SH-SY5Y (cell line): Measurements from ENCODE around the gene AMER2.

Experiments used
- GATA2 ChIP-seq: IDR thresholded peaks from 2 replicates; pipeline ENCODE4 v1.6.1; 2011; ENCODE audit warnings: mild to moderate bottlenecking, low read depth, low read length
- GATA3 ChIP-seq: IDR thresholded peaks from 2 replicates; pipeline ENCODE4 v1.6.1; 2011; ENCODE audit warnings: low read depth, mild to moderate bottlenecking, low read length, moderate library complexity

- TF ChIP-seq GATA3 (no peak), GATA2 (no peak)
These were observed 20.4 kb upstream of the AMER2 start for GRCh38 chr13:25192489-25192888.
